ENCODE data around the gene OR8U1. TPM values are rescaled to one million over a fixed set of nuclear protein-coding genes. Genes with fewer than 3 reads are reported as not detected.
"Not testable (repeated sequence)": the region's sequence is repeated elsewhere in the genome, so short reads cannot be mapped to it uniquely, and the experiment has no call there.

OR8U1 gene
- total RNA-seq, 5 donors from 2014 or later (not counting 1 experiment from before 2014, with no cell fraction given), result not detected

GRCh38 chr11:56380120-56380519 lies 4.7 kb downstream of the OR8U1 start:
- no CpG with 5 or more reads among the region's 2 CpGs for WGBS (ENCODE audit: insufficient coverage)
- H3K27ac ChIP-seq (ENCODE audit: low read length), result no peak overlapping the region
- no peaks in the 10 kb centered on the region for H3K9me3 ChIP-seq
- no peak for DNase-seq
- POLR2A ChIA-PET, result no interaction called here
- no peak overlapping the region for H3K4me3 ChIP-seq (ENCODE audit: control insufficient read depth in 1 of 2, extremely low read depth in 1 of 2, low read length in 1 of 2)
- no peaks in the 10 kb centered on the region for H3K4me1 ChIP-seq (ENCODE audit: control insufficient read depth in 1 of 2, extremely low read depth in 1 of 2, insufficient read depth in 2 of 2, low read length in 2 of 2)
- no peak for ATAC-seq (replicated peaks in 1 of 4)
- H3K36me3 ChIP-seq (ENCODE audit: control insufficient read depth in 2 of 2, extremely low read depth in 1 of 2, insufficient read depth in 1 of 2, low read length in 1 of 2), result no peaks in the 10 kb centered on the region
- CTCF ChIA-PET, result no interaction called here
- H3K4me3 Mint-ChIP-seq, result no peak overlapping the region
- H3K4me1 Mint-ChIP-seq, result no peaks in the 10 kb centered on the region
- no peaks in the 10 kb centered on the region for H3K36me3 Mint-ChIP-seq
- no peaks in the 10 kb centered on the region for H3K27me3 Mint-ChIP-seq
- no peaks in the 10 kb centered on the region for H3K27me3 ChIP-seq (replicated peaks in 1 of 2; ENCODE audit: control insufficient read depth in 2 of 2, extremely low read depth in 1 of 2, insufficient read depth in 2 of 2, low read length in 1 of 2)
- no peak overlapping the region for H3K27ac Mint-ChIP-seq
- H3K9me3 Mint-ChIP-seq, result peaks cover 13 to 30% (median 16%) of the 10 kb centered on the region in 3 donors

DNA sequence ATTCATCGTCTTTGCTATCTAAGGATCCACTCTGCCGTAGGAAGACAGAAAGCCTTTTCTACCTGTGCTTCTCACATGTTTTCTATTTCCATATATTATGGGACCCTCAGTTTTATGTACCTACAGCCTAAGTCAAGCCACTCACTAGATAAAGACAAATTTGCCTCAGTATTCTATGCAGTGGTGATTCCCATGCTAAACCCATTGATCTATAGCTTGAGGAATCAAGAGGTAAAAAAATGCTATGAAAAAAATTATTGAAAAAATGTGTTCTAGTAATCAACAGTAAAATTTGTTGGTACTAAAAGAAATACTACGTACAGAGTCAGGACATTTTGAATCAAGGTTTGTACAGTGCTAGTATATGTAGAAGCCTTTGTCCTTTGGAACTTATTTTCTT lies 19.0 kb downstream of the OR8U1 start:
- Histone ChIP-seq H3K4me3 (ENCODE audit: control insufficient read depth in 1 of 2, extremely low read depth in 1 of 2, low read length in 1 of 2) (no peak overlapping the region), H3K27ac (ENCODE audit: low read length) (no peak overlapping the region), H3K9me3 (no peaks in the 10 kb centered on the region), H3K36me3 (ENCODE audit: control insufficient read depth in 2 of 2, extremely low read depth in 1 of 2, insufficient read depth in 1 of 2, low read length in 1 of 2) (no peaks in the 10 kb centered on the region), H3K4me1 (ENCODE audit: control insufficient read depth in 1 of 2, extremely low read depth in 1 of 2, insufficient read depth in 2 of 2, low read length in 2 of 2) (no peaks in the 10 kb centered on the region), H3K27me3 (replicated peaks in 1 of 2; ENCODE audit: control insufficient read depth in 2 of 2, extremely low read depth in 1 of 2, insufficient read depth in 2 of 2, low read length in 1 of 2) (no peaks in the 10 kb centered on the region)
- Mint-ChIP-seq H3K4me3 (no peak overlapping the region), H3K36me3 (no peaks in the 10 kb centered on the region), H3K27me3 (no peaks in the 10 kb centered on the region), H3K9me3 (peaks cover 12 to 24% (median 17%) of the 10 kb centered on the region in 3 donors), H3K4me1 (no peaks in the 10 kb centered on the region), H3K27ac (no peak overlapping the region)
- DNase-seq, result no peak
- ChIA-PET POLR2A (no interaction called here), CTCF (no interaction called here)
- no peak for ATAC-seq (replicated peaks in 1 of 4)
- WGBS (ENCODE audit: insufficient coverage), result 100% methylated on average over 1 of the region's 3 CpGs

GRCh38 chr11:56396047-56396446 lies 20.6 kb downstream of the OR8U1 start:
- H3K4me3 ChIP-seq (ENCODE audit: control insufficient read depth in 1 of 2, extremely low read depth in 1 of 2, low read length in 1 of 2), result no peak overlapping the region
- ChIA-PET POLR2A (no interaction called here), CTCF (no interaction called here)
- no peaks in the 10 kb centered on the region for H3K27me3 ChIP-seq (replicated peaks in 1 of 2; ENCODE audit: control insufficient read depth in 2 of 2, extremely low read depth in 1 of 2, insufficient read depth in 2 of 2, low read length in 1 of 2)
- H3K36me3 Mint-ChIP-seq, result no peaks in the 10 kb centered on the region
- no peaks in the 10 kb centered on the region for H3K4me1 Mint-ChIP-seq
- H3K27me3 Mint-ChIP-seq, result no peaks in the 10 kb centered on the region
- 61% methylated on average over 2 of the region's 3 CpGs for WGBS (ENCODE audit: insufficient coverage)
- peaks cover 12 to 21% (median 15%) of the 10 kb centered on the region in 3 donors for H3K9me3 Mint-ChIP-seq
- H3K4me1 ChIP-seq (ENCODE audit: control insufficient read depth in 1 of 2, extremely low read depth in 1 of 2, insufficient read depth in 2 of 2, low read length in 2 of 2), result no peaks in the 10 kb centered on the region
- H3K27ac ChIP-seq (ENCODE audit: low read length), result no peak overlapping the region
- H3K4me3 Mint-ChIP-seq, result no peak overlapping the region
- DNase-seq, result no peak
- no peak for ATAC-seq (replicated peaks in 1 of 4)
- no peaks in the 10 kb centered on the region for H3K9me3 ChIP-seq
- H3K36me3 ChIP-seq (ENCODE audit: control insufficient read depth in 2 of 2, extremely low read depth in 1 of 2, insufficient read depth in 1 of 2, low read length in 1 of 2), result no peaks in the 10 kb centered on the region
- no peak overlapping the region for H3K27ac Mint-ChIP-seq

DNA sequence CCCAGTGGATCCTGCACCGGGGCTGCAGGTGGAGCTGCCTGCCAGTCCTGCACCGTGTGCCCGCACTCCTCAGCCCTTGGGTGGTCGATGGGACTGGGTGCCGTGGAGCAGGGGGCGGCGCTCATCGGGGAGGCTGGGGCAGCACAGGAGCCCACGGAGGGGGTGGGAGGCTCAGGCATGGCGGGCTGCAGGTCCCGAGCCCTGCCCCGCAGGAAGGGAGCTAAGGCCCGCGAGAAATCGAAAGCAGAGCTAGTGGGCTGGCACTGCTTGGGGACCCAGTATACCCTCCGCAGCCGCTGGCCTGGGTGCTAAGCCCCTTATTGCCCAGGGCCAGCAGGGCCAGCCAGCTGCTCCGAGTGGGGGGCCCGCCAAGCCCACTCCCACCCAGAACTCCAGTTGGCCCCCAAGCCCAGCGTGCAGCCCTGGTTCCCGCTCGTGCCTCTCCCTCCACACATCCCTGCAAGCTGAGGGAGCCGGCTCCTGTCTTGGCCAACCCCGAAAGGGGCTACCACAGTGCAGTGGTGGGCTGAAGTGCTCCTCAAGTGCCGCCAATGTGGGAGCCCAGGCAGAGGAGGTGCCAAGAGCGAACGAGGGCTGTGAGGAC lies 26.5 kb downstream of the OR8U1 start:
- H3K27me3 ChIP-seq (replicated peaks in 1 of 2; ENCODE audit: control insufficient read depth in 2 of 2, extremely low read depth in 1 of 2, insufficient read depth in 2 of 2, low read length in 1 of 2); H3K4me3 Mint-ChIP-seq; H3K4me1 Mint-ChIP-seq; H3K36me3 Mint-ChIP-seq; CTCF ChIA-PET; H3K9me3 ChIP-seq; H3K27ac Mint-ChIP-seq; H3K4me1 ChIP-seq (ENCODE audit: control insufficient read depth in 1 of 2, extremely low read depth in 1 of 2, insufficient read depth in 2 of 2, low read length in 2 of 2); POLR2A ChIA-PET; H3K36me3 ChIP-seq (ENCODE audit: control insufficient read depth in 2 of 2, extremely low read depth in 1 of 2, insufficient read depth in 1 of 2, low read length in 1 of 2); H3K27ac ChIP-seq (ENCODE audit: low read length); H3K27me3 Mint-ChIP-seq; ATAC-seq (replicated peaks in 1 of 4); H3K4me3 ChIP-seq (ENCODE audit: control insufficient read depth in 1 of 2, extremely low read depth in 1 of 2, low read length in 1 of 2); DNase-seq: not testable (repeated sequence)
- WGBS (ENCODE audit: insufficient coverage), result 82% methylated on average over 22 of the region's 27 CpGs
- H3K9me3 Mint-ChIP-seq, result peaks cover 19 to 30% (median 19%) of the 10 kb centered on the region in 3 donors

DNA sequence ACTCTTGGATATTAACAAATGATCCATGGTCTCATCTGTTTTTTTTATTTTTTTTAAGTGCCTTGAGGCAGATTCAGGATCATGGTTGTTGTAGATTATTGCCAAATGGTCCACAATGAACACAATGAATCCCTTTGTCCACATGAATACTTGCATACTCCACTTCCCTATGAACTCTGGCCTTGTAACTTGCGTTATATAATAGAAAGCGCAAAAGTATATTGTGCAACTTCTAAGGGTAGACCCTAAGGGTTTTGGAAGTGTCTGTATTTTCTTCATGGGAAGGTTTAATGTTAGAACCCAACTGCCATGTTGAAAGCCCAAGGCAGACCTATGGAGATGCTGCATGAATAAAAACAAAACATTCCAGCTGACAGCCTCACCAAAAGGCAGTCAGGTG lies 29.0 kb downstream of the OR8U1 start:
- Mint-ChIP-seq H3K27ac (no peak overlapping the region), H3K27me3 (no peaks in the 10 kb centered on the region), H3K4me1 (no peaks in the 10 kb centered on the region), H3K4me3 (no peak overlapping the region), H3K9me3 (peaks cover 25 to 45% (median 30%) of the 10 kb centered on the region in 3 donors), H3K36me3 (no peaks in the 10 kb centered on the region)
- Histone ChIP-seq H3K36me3 (ENCODE audit: control insufficient read depth in 2 of 2, extremely low read depth in 1 of 2, insufficient read depth in 1 of 2, low read length in 1 of 2) (no peaks in the 10 kb centered on the region), H3K27me3 (replicated peaks in 1 of 2; ENCODE audit: control insufficient read depth in 2 of 2, extremely low read depth in 1 of 2, insufficient read depth in 2 of 2, low read length in 1 of 2) (no peaks in the 10 kb centered on the region), H3K9me3 (no peaks in the 10 kb centered on the region), H3K4me3 (ENCODE audit: control insufficient read depth in 1 of 2, extremely low read depth in 1 of 2, low read length in 1 of 2) (no peak overlapping the region), H3K27ac (ENCODE audit: low read length) (no peak overlapping the region), H3K4me1 (ENCODE audit: control insufficient read depth in 1 of 2, extremely low read depth in 1 of 2, insufficient read depth in 2 of 2, low read length in 2 of 2) (no peaks in the 10 kb centered on the region)
- ATAC-seq (replicated peaks in 1 of 4), result no peak
- CTCF ChIA-PET, result no interaction called here
- DNase-seq, result no peak
- no CpG with 5 or more reads among the region's 2 CpGs for WGBS (ENCODE audit: insufficient coverage)
- POLR2A ChIA-PET, result no interaction called here

DNA sequence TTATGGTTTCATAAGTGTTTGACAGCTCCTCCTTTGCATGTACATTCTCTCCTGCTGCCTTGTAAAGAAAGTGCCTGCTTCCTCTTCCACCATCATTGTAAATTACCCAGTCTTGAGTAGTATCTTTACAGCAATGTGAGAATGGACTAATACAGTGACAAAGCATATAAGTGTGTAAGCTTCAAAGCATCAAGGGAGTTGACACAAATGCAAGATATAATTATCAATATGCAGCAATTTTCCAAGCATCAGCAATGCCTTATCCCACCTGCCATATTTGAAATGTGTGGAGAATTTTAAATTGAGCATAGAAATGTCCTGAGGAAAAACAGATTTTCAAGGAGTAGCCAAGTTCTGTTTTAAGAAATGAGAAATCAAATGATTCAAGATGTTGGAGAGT lies 35.4 kb downstream of the OR8U1 start:
- ChIA-PET CTCF (no interaction called here), POLR2A (no interaction called here)
- Mint-ChIP-seq H3K27me3 (no peaks in the 10 kb centered on the region), H3K4me3 (no peak overlapping the region), H3K27ac (no peak overlapping the region), H3K4me1 (no peaks in the 10 kb centered on the region), H3K36me3 (no peaks in the 10 kb centered on the region), H3K9me3 (peaks cover 26 to 43% (median 27%) of the 10 kb centered on the region in 3 donors)
- Histone ChIP-seq H3K27me3 (replicated peaks in 1 of 2; ENCODE audit: control insufficient read depth in 2 of 2, extremely low read depth in 1 of 2, insufficient read depth in 2 of 2, low read length in 1 of 2) (no peaks in the 10 kb centered on the region), H3K9me3 (no peaks in the 10 kb centered on the region), H3K4me1 (ENCODE audit: control insufficient read depth in 1 of 2, extremely low read depth in 1 of 2, insufficient read depth in 2 of 2, low read length in 2 of 2) (no peaks in the 10 kb centered on the region), H3K27ac (ENCODE audit: low read length) (no peak overlapping the region), H3K36me3 (ENCODE audit: control insufficient read depth in 2 of 2, extremely low read depth in 1 of 2, insufficient read depth in 1 of 2, low read length in 1 of 2) (no peaks in the 10 kb centered on the region), H3K4me3 (ENCODE audit: control insufficient read depth in 1 of 2, extremely low read depth in 1 of 2, low read length in 1 of 2) (no peak overlapping the region)
- ATAC-seq (replicated peaks in 1 of 4) (no peak), DNase-seq (no peak)

GRCh38 chr11:56412396-56412795 lies 37.0 kb downstream of the OR8U1 start, which contains the start of gene OR5AL1:
Gene OR5AL1 (plus strand): TSS chr11:56412696.
- H3K4me1 ChIP-seq (ENCODE audit: control insufficient read depth in 1 of 2, extremely low read depth in 1 of 2, insufficient read depth in 2 of 2, low read length in 2 of 2), result no peaks in the 10 kb centered on the region
- no peaks in the 10 kb centered on the region for H3K9me3 ChIP-seq
- CTCF ChIA-PET, result no interaction called here
- H3K4me3 Mint-ChIP-seq, result no peak within 1 kb of the TSS
- H3K27ac Mint-ChIP-seq, result no peak within 1 kb of the TSS
- POLR2A ChIA-PET, result no interaction called here
- no peaks in the 10 kb centered on the region for H3K27me3 Mint-ChIP-seq
- ATAC-seq (replicated peaks in 1 of 4) (no peak), DNase-seq (no peak)
- H3K36me3 ChIP-seq (ENCODE audit: control insufficient read depth in 2 of 2, extremely low read depth in 1 of 2, insufficient read depth in 1 of 2, low read length in 1 of 2), result no peaks in the 10 kb centered on the region
- H3K27ac ChIP-seq (ENCODE audit: low read length), result no peak within 1 kb of the TSS
- WGBS (ENCODE audit: insufficient coverage), result no CpG with 5 or more reads among the region's 1 CpG
- H3K36me3 Mint-ChIP-seq, result no peaks in the 10 kb centered on the region
- no peaks in the 10 kb centered on the region for H3K4me1 Mint-ChIP-seq
- peaks cover 14 to 30% (median 17%) of the 10 kb centered on the region in 3 donors for H3K9me3 Mint-ChIP-seq
- no peaks in the 10 kb centered on the region for H3K27me3 ChIP-seq (replicated peaks in 1 of 2; ENCODE audit: control insufficient read depth in 2 of 2, extremely low read depth in 1 of 2, insufficient read depth in 2 of 2, low read length in 1 of 2)
- no peak within 1 kb of the TSS for H3K4me3 ChIP-seq (ENCODE audit: control insufficient read depth in 1 of 2, extremely low read depth in 1 of 2, low read length in 1 of 2)

Data from T-cell (primary cell).